GM21723 (cell line): ENCODE measurements around the gene PAF1.

Source experiments
- ATAC-seq: cut with Tn5 transposase; IDR thresholded peaks from one replicate; pipeline ENCODE4 v1.9.1; 2021; ENCODE audit warnings: mild to moderate bottlenecking, moderate library complexity; ENCODE audit not compliant: unreplicated experiment

PAF1 gene

DNA sequence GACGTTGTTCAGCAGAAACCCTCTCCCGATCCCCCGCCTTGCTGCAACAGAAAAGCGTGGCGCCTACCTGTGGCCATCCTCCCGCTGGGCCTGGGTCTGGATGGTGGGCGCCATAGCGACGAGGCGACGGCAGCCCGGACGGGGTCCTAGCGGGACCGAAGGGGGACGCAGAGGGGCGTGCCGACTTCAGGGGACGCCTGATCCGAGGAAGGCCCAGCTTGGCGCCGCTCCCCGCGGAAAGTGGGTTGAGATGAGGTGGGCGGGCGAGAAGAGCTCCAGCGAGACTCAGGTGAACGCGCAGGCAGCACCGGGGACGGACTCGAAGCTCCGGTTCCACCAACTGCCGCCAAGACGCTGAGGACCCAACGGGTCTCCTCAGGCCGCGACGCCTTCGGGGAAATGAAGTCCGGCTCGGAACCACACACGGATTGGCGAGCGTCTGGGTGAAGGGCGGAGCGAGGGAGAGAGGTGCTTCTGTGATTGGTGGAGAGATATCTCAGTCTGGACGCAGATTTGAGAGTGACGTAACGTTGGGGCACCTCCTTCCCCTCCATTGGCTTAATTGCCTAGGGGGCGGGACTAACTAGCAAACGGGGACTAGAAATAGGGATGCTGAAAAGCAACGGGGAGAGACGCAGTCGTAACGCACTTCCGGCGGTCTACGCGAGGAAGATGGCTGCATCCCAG lies at the start of gene PAF1, which contains the start of gene MED29:
TSS of gene PAF1 (minus strand) at position 356 of the 687 bp plus-strand sequence. CDS start at position 114, 242 bp downstream.
TSS of gene MED29 (plus strand) at position 628 of the 687 bp plus-strand sequence. CDS start at position 673, 45 bp downstream.
- peak; percentile 83 for ATAC-seq

DNA sequence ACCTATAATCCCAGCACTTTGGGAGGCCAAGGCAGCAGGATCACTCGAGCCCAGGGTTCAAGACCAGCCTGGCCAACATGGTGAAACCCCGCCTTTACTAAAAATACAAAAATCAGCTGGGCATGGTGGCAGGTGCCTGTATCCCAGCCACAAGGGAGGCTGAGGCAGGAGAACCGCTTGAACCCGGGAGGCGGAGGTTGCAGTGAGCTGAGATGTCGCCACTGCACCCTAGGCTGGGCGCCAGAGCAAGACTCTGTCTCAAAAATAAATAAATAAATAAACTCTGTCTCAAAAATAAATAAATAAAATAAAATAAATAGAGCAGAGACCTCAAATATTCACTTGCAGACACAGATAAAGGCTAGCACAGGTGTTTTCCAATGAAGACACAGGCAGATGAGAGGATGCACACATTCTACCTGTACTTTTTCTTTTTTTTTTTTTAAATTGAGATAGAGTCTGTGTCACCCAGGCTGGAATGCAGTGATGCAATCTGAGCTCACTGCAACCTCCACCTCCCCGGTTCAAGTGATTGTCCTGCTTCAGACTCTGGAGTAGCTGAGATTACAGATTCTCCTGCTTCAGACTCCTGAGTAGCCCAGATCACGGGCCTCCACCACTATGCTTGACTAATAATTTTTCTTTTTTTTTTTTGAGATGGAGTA lies 47.5 kb upstream of the PAF1 start:
- ATAC-seq, result no peak

DNA sequence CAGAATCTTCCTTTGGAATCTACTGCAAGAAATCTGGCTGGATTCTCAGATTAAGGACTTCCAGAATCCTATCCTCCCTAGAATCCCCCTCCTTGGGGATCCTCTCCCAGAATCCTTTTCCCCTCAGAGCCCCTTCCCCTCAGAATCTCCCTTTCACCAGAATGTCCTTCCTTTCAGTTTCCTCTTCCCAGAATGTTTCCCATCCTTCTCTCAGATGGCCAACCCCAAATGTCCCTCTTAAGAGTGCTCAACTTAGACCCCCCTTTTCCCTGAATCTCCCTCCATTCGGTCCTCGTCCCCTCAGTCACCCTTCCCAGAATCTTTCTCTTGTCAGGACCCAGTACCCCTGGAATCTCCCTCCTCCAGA lies 45.4 kb upstream of the PAF1 start:
- ATAC-seq, result no peak

DNA sequence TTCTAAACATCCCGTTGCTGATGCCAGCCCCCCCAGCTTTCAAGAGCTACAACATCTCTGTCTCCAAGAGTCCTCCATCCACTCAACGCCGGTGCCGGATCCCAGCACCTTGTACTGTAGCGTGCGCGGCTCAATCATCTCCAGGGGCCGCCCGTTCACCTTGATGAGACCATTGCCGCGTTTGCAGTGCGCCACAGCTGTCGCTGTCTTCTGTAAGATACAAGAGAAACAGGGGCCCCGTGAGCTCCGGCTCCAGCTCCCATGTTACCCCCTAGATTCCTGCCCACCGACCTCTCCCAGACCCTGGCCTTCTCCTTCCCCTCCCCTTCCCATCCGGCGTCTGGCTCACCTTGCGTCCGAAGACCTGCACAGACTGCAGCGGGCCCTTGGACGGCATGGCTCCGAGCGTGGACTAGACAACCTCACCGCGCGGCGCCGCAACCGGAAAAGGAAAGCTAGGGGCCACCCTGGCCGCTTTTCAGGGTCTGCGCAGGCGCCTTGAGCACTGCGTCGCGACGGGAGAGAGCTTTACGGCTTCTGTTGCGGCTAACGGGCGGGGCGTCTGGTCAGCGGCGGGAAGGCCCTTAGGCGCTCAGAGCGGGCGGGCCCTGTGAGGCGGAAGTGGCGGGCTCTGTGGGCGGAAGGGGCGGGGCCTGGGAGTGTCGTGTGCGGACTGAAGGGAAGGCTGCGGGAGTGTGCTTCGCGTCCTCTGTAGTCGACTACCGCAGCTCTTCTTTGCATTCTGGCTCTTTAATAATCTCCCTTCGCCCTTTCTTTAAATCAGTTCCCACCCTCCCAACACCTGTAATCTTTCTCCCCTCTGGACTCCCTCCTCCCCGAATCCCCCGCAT lies 44.8 kb upstream of the PAF1 start, which contains the start of gene RPS16:
TSS of gene RPS16 (minus strand) at position 451 of the 851 bp plus-strand sequence. CDS start at position 397, 54 bp downstream.
- peak; percentile 66 for ATAC-seq

DNA sequence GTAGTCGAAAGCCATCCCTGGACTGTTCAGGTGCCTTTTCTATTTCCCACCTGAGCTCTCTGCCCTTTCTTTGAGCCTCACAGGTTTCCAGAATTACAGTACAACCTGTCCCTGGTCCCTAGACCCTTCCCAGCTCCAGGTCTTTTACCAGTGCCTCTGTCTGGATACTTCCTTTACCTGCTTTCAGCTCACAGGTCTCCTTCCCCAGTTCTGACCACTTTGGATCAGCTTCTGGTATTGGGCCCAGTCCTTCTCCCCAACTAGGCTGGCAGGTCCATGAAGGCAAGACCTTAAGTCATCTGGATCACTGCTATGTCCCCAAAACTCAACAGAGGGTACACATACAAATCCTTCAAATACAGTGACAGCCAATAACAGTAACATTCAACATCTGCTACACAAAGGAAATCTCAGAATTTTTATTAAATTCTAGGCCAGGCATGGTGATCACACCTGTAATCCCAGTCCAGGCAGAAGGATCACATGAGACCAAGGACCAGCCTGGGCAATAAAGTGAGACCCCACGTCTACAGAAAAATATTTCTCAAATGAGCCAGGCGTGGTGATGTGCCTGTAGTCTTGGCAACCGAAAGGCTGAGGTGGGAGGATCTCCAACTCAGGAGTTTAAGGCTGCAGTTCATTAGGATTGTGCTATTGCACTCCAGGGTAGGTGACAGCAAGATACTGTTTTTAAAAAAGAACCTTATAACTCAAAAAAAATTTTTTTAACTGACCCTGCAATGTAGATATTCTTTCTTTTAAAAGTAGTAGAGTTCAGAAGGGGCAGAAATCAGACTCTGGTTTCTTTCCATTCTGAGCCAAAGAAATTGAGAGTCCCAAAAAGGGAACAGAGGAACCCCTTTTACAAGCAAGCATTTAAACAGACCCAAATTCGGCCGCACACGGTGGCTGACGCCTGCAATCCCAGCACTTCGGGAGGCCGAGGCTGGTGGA lies 43.5 kb upstream of the PAF1 start:
- ATAC-seq, result no peak

DNA sequence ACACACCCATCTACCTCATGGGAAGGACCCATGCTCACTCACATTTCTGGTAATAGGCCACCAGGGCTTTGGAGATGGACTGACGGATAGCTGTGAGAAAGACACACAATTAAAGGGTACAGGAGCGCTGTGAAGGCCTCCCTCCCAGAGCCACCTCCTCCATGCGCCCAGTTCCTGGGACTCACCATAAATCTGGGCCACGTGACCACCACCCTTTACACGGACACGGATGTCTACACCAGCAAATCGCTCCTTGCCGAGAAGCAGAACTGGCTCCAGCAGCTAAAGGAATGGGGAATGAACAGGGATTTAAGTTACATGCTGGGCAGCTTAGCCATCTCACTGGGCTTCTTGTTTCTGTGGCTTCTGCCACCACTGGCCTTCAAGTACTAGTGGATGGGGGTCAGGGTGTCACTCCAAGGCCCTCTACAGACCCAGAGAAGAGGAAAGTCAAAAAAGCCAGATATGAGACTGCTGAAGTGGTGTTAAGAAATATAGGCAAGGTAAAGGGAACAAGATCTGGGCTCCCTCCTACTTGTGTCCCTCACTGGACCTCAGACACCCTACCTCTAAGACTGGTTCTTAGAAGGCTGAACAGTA lies 42.7 kb upstream of the PAF1 start:
- ATAC-seq, result no peak

DNA sequence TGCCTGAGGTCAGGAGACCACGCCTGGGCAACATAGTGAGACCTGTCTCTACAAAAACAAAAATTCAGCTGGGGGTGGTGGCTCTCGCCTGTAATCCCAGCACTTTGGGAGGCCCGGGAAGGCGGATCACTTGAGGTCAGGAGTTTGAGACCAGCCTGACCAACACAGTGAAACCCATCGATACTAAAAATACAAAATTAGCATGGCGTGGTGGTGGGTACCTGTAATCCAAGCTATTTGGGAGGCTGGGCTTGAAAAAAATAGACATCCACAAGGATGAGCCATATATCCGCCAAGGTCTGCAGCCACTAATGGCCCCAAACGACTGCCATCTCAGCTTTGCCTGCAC lies 41.7 kb upstream of the PAF1 start:
- no peak for ATAC-seq

DNA sequence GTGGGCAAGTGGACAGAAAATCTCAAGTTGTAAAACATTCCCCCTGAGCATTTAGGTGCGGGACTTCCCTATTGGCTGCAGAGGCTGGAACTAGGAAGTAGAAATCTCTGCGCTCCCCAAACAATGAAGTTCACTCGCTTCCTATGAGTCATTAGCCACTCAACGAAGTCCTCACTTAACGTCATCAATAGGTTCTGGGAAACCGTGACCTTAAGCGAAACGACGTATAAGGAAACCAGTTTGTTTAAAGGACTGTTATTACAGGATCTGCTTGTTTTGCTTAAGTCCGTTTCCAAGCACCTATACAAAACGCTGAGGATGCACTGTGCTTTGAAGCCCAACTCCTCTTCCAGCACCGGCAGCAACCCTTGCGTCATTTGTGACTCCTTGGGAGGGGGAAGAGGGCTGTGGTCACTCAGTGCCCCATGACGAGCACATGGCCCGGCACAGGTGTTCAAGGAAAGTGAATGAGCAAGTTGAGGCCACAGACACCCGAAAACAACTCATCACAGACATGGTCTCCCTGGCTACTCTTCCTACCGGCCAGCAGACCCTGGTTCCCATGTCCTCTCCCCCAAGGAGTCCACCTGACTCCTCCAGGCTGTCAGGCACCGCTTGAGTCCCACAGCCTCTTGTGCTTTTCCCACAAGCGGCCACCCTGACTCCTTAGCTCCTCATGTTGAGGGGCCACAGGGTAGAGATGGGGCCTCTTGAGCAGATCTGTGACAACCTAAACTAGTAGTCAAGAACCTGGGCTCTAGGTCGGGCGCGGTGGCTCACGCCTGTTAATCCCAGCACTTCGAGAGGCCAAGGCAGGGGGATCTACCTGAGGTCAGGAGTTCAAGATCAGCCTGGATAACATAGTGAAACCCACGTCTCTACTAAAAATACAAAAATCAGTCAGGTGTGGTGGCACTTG lies 40.0 kb upstream of the PAF1 start:
- peak; percentile 47 for ATAC-seq

DNA sequence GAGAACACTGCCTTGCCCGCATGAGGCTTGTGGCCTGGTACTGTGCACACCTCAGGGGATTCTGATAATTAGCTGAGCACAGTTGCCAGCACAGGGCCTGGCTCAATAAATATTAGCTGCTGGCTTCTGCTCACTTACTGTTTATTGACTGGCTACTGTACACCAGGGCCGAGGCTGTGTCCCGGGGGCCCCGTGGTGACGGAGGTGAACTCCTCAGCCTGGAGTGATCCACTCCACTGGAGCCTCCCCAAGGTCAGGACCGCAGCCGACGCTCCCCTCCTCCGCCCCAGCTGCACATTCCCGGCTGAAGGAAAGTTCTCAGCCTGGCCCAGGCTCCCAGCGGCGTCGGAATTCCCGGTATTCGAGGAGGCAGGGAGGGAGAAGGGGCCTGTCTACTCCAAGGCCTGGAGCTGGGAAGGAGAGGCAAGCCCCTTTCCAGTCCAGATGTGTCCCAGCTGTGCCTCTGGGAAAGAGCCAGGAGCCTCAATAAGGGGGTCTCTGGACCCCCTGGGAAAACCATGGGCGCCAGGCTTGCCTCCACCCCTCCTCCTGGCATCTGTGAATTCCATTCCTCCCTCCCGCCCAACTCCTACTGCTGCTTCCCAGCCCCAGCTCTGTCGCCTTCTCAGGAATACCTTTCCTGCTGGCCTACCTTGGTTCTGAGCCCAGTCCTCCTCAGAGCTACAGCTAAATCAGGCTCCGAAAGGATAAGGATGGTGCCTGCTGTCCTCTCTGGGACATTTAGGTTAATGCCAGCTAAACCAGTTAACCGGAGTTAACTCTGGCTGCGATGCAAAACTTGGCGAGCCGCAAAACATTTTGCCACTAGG lies 37.6 kb upstream of the PAF1 start:
- no peak for ATAC-seq

DNA sequence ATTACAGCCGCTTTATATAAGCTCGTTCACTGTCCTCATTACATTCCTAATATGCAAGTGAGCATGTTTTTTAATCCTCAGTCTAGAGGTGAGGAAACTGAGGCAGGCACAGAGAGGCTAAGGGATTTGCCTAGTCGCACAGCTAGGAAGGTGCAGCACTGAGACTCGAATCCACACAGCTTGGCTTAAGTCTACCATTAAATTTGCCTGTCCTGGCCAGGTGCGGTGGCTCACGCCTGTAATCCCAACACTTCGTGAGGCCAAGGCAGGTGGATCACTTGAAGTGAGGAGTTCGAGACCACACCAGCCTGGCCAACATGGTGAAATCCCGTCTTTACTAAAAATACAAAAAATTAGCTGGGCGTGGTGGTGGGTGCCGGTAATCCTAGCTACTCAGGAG lies 36.8 kb upstream of the PAF1 start:
- ATAC-seq, result no peak

DNA sequence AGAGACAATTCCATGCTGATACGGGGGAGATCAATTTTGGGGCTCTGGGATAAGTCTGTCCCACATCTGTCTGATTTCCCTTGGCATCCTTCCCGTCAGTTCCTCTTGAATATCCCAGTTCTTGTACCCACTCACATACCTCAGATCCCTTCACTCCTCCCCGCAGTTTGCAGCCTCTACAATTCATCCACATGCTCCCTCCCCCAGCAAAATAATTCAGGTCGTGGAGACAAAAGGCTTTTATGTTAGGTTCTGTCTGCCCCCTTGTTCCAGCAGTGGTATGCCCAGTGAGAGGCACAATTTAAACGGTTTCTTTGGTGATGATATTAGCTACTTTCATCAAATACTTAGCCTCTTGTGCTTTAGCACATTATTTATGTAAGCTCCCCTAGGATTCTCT lies 35.3 kb upstream of the PAF1 start:
- no peak for ATAC-seq

DNA sequence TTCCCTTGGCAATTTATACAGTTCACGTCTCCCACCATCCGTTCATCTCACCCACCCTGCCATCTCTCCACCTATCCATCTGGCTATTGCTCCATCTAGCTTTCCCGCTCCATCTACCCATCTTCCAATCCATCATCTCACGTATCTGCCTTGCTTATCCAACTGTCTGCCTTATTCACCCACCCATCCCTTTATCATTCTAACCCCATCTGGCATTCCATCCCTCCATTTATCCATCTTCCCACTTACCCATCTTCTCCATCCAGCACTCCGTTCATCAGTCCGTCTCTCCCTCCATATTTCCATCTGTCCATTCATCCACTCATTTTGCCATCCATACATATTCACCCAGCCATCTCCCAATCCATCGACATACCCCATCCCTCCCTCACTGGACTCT lies 34.8 kb upstream of the PAF1 start:
- ATAC-seq, result no peak

DNA sequence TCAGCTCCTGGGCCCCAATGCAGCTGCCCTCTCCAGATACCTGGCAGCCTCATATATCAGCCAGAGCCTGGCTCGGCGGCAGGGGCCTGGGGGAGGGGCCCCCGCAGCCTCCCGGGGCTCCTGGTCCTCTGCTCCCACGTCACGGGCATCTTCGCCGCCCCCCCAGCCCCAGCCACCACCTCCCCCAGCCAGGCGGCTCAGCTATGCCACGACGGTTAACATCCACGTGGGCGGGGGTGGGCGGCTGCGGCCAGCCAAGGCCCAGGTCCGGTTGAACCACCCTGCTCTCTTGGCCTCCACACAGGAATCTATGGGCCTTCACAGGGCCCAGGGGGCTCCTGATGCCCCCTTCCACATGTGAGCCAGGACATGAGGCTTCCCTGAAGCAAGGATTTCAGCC lies 34.0 kb upstream of the PAF1 start:
- no peak for ATAC-seq

DNA sequence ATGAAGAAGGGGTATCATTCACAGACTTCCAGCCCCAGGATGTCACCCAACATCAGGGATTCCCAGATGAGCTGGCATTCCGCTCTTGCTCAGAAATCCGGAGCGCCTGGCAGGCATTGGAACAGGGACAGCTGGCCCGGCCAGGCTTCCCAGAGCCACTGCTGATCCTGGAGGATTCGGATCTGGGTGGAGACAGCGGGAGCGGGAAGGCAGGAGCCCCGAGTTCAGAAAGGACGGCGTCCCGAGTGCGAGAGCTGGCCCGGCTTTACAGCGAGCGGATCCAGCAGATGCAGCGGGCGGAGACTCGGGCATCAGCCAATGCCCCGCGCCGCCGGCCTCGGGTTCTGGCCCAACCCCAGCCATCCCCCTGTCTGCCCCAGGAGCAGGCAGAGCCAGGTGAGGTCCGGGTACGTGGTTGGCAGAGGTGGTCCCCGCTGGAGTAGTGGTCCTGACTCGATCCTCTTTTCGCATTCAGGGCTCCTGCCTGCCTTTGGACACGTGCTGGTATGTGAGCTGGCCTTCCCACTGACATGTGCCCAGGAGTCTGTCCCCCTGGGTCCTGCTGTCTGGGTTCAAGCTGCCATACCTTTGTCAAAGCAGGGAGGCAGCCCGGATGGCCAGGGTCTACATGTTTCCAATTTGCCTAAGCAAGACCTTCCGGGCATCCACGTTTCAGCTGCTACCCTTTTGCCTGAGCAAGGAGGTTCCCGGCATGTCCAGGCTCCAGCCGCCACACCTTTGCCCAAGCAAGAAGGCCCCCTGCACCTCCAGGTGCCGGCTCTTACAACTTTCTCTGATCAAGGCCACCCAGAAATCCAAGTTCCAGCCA lies 32.6 kb upstream of the PAF1 start:
- ATAC-seq, result no peak

DNA sequence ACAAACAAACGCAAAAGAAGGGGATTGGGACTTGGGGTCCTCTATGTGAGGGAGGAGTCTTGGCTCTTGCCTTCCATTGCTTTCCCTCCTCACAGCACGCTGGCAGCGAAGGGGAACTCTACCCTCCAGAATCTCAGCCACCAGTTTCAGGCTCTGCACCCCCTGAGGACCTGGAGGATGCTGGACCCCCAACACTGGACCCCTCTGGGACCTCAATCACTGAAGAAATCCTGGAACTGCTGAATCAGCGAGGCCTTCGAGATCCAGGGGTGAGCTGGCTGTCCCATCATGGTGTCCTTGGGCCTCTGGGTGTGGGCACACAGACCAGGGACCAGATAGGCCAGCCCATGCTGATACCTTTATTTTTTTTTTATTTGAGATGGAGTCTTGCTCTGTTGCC lies 31.1 kb upstream of the PAF1 start:
- no peak for ATAC-seq

DNA sequence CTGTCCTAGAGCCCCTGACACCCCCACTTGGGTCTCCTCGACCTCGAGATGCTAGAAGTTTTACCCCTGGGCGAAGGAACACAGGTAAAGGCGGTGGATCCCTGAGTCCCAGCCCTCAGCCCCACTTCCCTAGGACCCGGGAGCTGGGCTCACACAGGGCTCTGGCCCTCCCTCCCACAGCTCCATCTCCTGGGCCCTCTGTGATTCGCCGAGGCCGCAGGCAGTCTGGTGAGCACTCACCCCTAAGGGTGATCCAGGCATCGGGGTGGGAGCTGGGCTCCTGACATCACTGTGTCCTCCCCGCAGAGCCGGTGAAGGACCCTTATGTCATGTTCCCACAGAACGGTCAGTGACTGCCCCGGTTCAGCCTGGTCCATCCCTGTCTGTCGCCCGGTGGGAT lies 29.9 kb upstream of the PAF1 start:
- ATAC-seq, result no peak

DNA sequence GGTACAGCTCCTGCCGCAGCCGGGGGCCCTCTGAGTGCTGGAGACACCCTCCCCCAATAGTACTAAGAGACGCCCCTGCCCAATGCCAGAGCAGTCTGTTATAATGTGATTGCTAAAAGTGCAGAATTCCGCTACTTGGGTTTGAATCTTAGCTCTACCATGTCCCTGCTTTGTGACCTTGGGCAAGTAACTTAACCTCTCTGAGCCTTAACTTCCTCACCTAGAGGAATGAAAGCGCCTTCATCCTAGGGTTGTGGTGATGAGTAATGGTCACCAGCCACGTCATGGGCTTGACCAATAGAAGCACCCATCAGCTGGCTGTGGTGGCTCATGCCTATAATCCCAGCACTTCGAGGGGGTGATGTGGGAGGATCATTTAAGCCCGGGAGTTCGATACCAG lies 28.1 kb upstream of the PAF1 start:
- ATAC-seq, result no peak
